ENCODE measurements around the gene GUCY1A1.

DNA sequence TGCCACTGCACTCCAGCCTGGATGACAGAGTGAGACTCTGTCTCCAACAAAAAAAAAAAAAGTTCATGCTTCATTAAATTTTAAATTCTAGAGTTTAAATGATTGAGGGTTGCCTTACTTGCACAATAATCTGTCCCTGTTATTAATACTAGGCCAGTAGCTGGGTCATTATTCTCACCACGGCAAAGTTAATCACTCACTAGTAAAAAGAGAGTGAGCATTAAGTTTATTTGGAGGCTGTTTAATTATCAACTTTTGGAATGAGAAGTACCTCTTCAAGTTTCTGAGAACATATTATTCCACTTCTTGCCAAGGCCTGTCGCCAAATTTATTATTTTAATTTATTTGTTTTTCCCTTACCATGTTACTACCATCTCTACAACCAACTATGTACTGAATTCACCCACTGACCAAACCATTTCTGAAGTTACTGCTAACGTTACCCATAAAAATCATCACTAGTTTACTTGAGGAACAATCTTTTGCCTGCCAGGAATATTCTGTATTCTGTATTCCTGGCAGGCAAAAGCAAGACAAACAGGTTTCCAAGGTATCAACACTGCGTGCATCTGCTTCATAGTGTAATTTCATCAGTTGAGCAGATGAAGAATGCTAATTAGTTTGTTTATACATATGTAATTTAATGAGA is 26.5 kb downstream of the GUCY1A1 start:
- TF ChIP-seq POLR2A (IDR thresholded peaks at IDR 0.05; ENCODE audit: low read length) (no peak), GATA1 (IDR thresholded peaks at IDR 0.05; ENCODE audit: low read depth, low read length) (no peak)
